GM21528 (cell line): Measurements from ENCODE around the gene USH2A.

Experiments
- ATAC-seq: cut with Tn5 transposase; IDR thresholded peaks from one replicate; pipeline ENCODE4 v1.9.1; 2021; ENCODE audit warnings: mild to moderate bottlenecking, moderate library complexity; ENCODE audit not compliant: unreplicated experiment, low FRiP score

The USH2A gene

DNA sequence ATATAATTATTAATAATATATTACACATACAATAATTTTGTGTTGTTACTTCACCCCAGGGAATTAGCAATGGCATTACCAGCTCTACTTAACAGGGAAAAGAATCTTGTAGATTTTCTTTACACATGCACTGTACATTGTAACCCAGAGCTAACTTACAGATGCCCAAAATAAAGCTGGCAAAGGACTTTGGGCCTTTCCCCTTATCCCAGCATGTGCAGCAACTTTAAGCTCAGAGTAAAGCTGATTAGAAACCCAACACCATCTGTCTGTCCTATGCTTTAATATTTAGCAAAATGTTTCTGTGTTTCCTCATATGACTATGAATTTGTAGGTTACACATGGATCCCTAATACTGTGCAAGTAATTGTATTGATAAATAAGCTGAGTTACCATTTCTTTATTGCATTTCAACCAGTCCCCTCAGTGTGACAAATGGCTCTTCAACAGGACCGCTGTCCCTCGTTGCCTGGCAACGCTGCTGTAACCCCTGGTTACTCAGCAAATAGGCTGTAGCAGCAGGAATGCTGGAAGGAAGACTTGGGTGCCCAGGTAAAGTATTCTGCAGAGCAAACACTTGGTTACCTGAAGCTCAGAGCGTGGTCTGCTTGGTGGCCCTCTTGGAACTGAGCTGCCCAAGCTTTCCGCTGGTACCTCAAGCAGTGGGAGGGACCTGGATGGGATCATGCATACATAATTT is at the start of gene USH2A:
TSS of gene USH2A (minus strand) at position 628 of the 700 bp plus-strand sequence. CDS start 1,112 bp downstream, outside the sequence.
- ATAC-seq = no peak

- no peak for ATAC-seq
Measured at GRCh38 chr1:216466162-216466801, 43.0 kb upstream of the USH2A start.

GRCh38 chr1:216464489-216464888 is 41.2 kb upstream of the USH2A start:
- ATAC-seq = no peak

- no peak for ATAC-seq
Measured at GRCh38 chr1:216462066-216462775, 39.0 kb upstream of the USH2A start.

DNA sequence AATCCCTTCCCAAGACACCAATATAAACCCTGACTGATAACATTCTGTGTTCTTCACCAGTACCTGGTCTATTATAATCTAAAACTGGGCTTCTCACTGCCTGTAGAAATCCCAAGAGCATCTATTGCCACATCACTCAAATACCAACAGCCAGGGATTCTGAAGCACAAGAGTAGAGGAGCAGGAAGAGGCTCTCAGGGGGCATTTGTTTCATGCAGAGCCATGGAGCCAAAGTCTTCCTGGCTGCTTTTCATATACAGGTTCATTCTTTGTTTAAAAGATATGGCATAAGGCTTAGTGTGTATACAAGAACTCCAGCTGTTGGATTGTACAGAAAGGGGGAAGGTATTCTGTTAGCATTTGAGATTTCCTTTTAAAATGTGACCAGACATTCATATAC is 38.2 kb upstream of the USH2A start:
- no peak for ATAC-seq

GRCh38 chr1:216459651-216460207 is 36.5 kb upstream of the USH2A start:
- ATAC-seq = no peak

DNA sequence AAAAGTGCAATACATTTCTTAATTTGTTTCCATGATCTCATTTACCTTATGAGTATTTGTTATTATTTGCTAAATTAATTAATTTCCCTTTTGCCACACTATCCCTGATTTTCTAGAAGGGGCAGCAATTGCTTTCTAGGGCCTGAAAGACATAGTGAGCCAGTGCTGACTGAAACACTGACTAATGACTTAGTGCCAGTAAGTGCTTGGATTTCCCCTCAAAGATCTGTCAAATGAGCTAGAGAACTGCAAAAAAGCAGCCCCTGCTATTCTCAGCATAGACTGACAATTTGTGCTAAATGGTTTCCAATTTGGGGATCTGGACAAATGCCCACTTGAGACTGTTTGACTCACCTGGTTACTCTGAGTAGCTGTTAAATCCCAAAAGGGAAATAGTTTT is 35.6 kb upstream of the USH2A start:
- ATAC-seq = no peak

GRCh38 chr1:216457356-216457755 is 34.1 kb upstream of the USH2A start:
- ATAC-seq = no peak

- no peak for ATAC-seq
Measured at GRCh38 chr1:216456682-216457081, 33.4 kb upstream of the USH2A start.

- ATAC-seq = no peak
Measured at GRCh38 chr1:216453777-216454176, 30.5 kb upstream of the USH2A start.

- no peak for ATAC-seq
Measured at GRCh38 chr1:216450227-216450626, 27.0 kb upstream of the USH2A start.

DNA sequence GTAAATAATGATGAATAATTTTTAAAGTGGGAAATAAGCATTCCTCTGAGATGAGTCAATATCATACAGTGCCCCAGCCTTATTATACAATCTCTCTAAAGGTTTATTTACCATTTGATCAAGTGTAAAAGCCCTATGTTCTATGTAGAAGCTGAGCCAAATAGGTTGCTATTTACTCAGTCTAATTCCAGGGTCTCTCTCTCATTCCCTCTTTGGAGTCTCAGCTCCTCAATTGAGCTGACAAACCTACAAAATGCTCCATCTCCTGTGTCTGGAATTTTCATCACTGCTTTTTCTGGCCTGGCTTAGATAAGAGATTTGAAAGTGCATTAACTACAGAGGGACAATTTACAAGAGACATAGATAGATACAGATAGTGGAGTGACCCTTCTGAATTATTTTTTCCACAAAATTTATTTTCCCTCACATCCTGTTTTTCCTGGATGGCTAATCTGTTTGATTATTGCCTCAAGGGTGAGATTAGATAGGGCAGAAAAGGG is 24.8 kb upstream of the USH2A start:
- ATAC-seq = no peak

DNA sequence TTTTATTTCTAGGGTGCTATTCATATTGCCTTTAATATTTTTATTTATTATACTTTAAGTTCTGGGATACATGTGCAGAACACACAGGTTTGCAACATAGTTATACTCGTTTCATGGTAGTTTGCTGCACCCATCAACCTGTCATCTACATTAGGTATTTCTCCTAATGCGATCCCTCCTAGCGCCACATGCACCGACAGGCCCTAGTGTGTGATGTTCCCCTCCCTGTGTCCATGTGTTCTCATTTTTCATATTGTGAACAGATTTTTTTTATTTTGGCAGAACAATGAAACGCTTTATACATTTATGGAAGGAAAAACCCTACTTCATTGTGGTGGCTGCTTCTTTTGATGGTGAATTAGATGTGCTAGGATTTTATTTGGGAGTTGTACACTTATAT is 14.4 kb upstream of the USH2A start:
- ATAC-seq = no peak

DNA sequence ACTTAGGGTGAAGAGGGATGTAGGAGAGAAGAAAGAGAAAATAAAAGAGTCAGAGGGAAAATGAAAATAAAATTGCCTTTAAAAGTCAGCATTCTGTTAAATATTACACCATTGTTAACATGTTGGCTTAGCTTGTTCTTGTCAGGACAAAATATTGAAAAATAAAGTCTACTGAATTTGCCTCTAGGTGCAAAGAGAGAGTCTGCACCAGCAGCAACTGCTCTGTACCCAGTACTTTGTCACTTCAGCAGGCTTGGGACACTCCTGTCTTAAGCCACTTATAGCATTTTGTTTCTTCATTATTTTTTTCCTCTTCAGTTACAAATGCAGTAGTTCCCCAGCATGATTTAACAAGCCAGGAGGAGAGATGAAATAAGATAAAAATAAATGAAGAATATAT is 11.0 kb upstream of the USH2A start:
- ATAC-seq = no peak

DNA sequence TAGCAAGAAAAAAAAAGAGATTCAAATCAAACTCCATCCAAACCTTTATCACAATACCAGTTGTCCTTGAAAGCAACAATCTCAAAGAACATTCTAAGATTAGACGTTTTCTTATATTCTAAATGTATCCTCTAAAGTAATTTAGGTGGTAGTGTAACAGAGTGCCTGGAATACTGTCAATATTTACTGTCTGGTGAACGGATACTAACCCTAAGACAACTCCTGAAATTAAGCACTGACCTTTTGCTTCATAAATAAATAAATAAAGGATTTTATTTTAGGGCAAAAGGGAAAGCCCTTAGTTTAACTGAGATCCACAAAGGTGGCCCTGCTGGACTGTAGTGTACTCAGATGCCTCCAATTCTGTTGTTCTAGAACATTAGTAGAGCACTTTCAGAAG is 9.9 kb upstream of the USH2A start:
- ATAC-seq = no peak

DNA sequence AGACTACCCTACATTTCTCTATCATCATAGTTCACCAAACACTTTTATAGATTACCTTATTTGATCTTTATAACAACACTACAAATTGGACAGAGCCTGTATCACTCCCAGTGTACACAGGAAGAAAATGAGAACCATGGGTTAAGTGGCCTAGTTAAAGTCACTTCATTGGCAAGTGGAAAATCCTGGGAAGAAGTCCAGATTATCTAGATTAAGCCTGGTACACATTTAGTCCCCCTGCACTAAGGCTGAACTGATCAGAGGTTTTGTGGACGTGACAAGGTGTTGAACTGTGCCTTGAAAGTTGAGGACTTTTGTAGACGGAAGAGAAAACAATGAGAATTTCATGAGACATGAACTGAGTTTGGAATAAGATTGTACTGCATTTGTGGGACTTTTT is 7.5 kb upstream of the USH2A start:
- ATAC-seq = no peak

- no peak for ATAC-seq
Measured at GRCh38 chr1:216425577-216425976, 2.3 kb upstream of the USH2A start.

- no peak for ATAC-seq
Measured at GRCh38 chr1:216420746-216421145, 2.5 kb downstream of the USH2A start.

- no peak for ATAC-seq
Measured at GRCh38 chr1:216420263-216420662, 3.0 kb downstream of the USH2A start.

DNA sequence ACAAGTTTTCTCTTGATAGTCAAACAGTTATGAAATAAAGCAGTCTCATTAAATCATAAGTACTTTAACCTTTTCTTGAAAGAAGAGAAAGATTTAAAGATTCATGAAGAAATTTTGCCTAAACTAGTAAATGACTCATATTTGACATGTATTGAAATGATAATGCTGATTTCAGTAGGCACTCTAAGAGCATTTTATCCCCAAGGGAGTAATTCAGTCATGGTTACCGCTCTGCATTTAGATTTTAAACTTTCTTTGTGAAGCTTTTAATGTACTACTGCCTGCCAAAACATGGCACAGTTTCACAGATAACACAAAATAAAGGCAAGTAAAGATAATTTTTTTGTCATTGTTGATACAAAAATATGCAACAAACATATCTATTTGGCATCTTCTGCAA is 6.8 kb downstream of the USH2A start:
- no peak for ATAC-seq

GRCh38 chr1:216410026-216410425 is 13.2 kb downstream of the USH2A start:
- ATAC-seq = no peak
